K562 (cell line): ENCODE results near the gene ITGB2. TPM values are rescaled to one million over a fixed set of nuclear protein-coding genes. Genes with fewer than 3 reads are reported as not detected.

Source experiments
- ATAC-seq: fragments of 200-7000 bp; cut with Tn5 transposase; 3 replicates; pipeline ENCODE4 v1.9.1; 2020; ENCODE audit warnings: moderate library complexity
- BruUV-seq: library from RNA; stranded (reverse); fragments of 400-500 nt; replicated peaks from 2 replicates; lab custom pipeline; 2021; lab: Mats Ljungman, UMichigan
- CTCF ChIA-PET: fragments of 300-600 bp; formaldehyde crosslinking; extraction: SDS; loops from one replicate; lab custom pipeline; 2021; ENCODE audit warnings: low intra/inter-chr PET ratio; lab: Yijun Ruan, JAX
- POLR2A ChIA-PET: fragments of 300-600, 350-650 bp; sonication (Branson Sonifier 250); formaldehyde crosslinking; extraction: SDS; loops from one replicate; lab custom pipeline; 2021; ENCODE audit warnings: antibody characterized with exemption, inconsistent platforms; lab: Yijun Ruan, JAX
- DNase-seq, 4 experiments: peaks; one replicate each; pipeline versions ENCODE4 v3.0.0 to v3.0.0-alpha.2; 2011 to 2018; ENCODE audit warnings: low spot score in 3 of 4, mixed read lengths in 3 of 4; ENCODE audit errors: extremely low read depth in 1 of 4
- FAIRE-seq: peaks from 2 replicates; lab custom pipeline; 2011; peaks lifted over from hg19 to GRCh38; lab: Jason Lieb, UNC
- H2AFZ ChIP-seq: 2 replicates; pipeline ENCODE4 v1.6.0; 2011; ENCODE audit warnings: low read depth, low read length, control low read depth, inconsistent platforms
- H3K27ac ChIP-seq: fragments of 200-600 bp; 3 replicates; pipeline ENCODE4 v1.8.0; 2011; ENCODE audit warnings: low read depth, mild to moderate bottlenecking, control low read depth, inconsistent platforms, low read length, moderate library complexity, mixed read lengths; ENCODE audit errors: extremely low read depth
- H3K27me3 ChIP-seq, 2 experiments: fragments of 300-600 bp in 1 of 2; 2 replicates in 1 of 2; 3 replicates in 1 of 2; pipeline versions ENCODE4 v1.6.0 to v1.8.0; 2011; ENCODE audit warnings: inconsistent platforms in 2 of 2, low read length in 2 of 2, mild to moderate bottlenecking in 1 of 2, mixed read lengths in 1 of 2, moderate library complexity in 1 of 2; ENCODE audit not compliant: control insufficient read depth in 2 of 2, insufficient read depth in 2 of 2
- H3K36me3 ChIP-seq: fragments of 300-600 bp; 3 replicates; pipeline ENCODE4 v1.8.0; 2011; ENCODE audit warnings: mild to moderate bottlenecking, low read length, inconsistent platforms; ENCODE audit not compliant: control insufficient read depth, insufficient read depth
- H3K4me1 ChIP-seq, 2 experiments: fragments of 200-600 bp in 1 of 2; replicated peaks in 1 of 2; 2 replicates in 1 of 2; 3 replicates in 1 of 2; pipeline versions ENCODE4 v1.5.1 to v1.8.0; 2011; ENCODE audit warnings: inconsistent platforms in 2 of 2, low read length in 2 of 2, mild to moderate bottlenecking in 1 of 2, mixed read lengths in 1 of 2, moderate library complexity in 1 of 2; ENCODE audit not compliant: control insufficient read depth in 2 of 2, insufficient read depth in 2 of 2
- H3K4me2 ChIP-seq: 2 replicates; pipeline ENCODE4 v1.6.1; 2011; ENCODE audit warnings: low read length, control low read depth, inconsistent platforms, mixed read lengths; ENCODE audit not compliant: insufficient read depth
- H3K4me3 ChIP-seq: fragments of 200-600 bp; sonication (generic), shearing (Covaris generic); 2 replicates; pipeline ENCODE4 v1.5.1; 2016; ENCODE audit warnings: control low read depth, inconsistent platforms
- H3K79me2 ChIP-seq: fragments of 200-600 bp; 3 replicates; pipeline ENCODE4 v1.8.0; 2011; ENCODE audit warnings: low read length, inconsistent platforms; ENCODE audit not compliant: control insufficient read depth, insufficient read depth
- H3K9ac ChIP-seq, 2 experiments: 2 replicates each; pipeline versions ENCODE4 v1.6.0 to v1.6.1; 2011; ENCODE audit warnings: low read depth in 2 of 2, low read length in 2 of 2, control low read depth in 1 of 2, inconsistent platforms in 1 of 2, mild to moderate bottlenecking in 1 of 2, mixed read lengths in 1 of 2; ENCODE audit not compliant: insufficient read depth in 1 of 2
- H3K9me1 ChIP-seq: one replicate; pipeline ENCODE4 v1.6.0; 2011; ENCODE audit warnings: inconsistent platforms, mild to moderate bottlenecking, low read length, moderate library complexity; ENCODE audit not compliant: control insufficient read depth, insufficient read depth
- H3K9me3 ChIP-seq: replicated peaks from 2 replicates; pipeline ENCODE4 v1.5.1; 2011; ENCODE audit warnings: low read depth, low read length, inconsistent platforms; ENCODE audit not compliant: control insufficient read depth, insufficient read depth
- H4K20me1 ChIP-seq: replicated peaks from 2 replicates; pipeline ENCODE4 v1.6.1; 2011; ENCODE audit warnings: low read length, inconsistent platforms, mixed read lengths; ENCODE audit not compliant: control insufficient read depth, insufficient read depth
- POLR2G ChIP-seq: fragments of 200-400 bp; formaldehyde crosslinking; IDR thresholded peaks from 2 replicates; pipeline ENCODE4 v1.6.1; 2017; ENCODE audit warnings: low read depth, mild to moderate bottlenecking, antibody characterized with exemption, low read length, moderate library complexity
- TOE1 ChIP-seq, 2 experiments: fragments of 450-650 bp in 1 of 2; sonication (generic) in 1 of 2; formaldehyde crosslinking in 1 of 2; IDR thresholded peaks; 2 replicates each; pipeline versions ENCODE4 v1.7.1 to v1.8.0; 2016 to 2022; ENCODE audit warnings: borderline replicate concordance in 2 of 2, mild to moderate bottlenecking in 2 of 2, antibody characterized with exemption in 1 of 2, inconsistent platforms in 1 of 2, low read depth in 1 of 2, missing genetic modification reagents in 1 of 2, moderate library complexity in 1 of 2
- WGBS: fragments of 100-300 bp; shearing (Covaris generic); methylation state at CpG from one replicate; pipeline ENCODE4 v1.1.6; 2016; ENCODE audit warnings: low coverage, mixed read lengths; ENCODE audit not compliant: insufficient coverage; ENCODE audit errors: missing lambda C conversion rate; 5-methylcytosine and 5-hydroxymethylcytosine counted together
- in situ Hi-C: fragments of 300-500 bp; cut with MboI; formaldehyde crosslinking; loops from 4 replicates; pipeline ENCODE4 v1.15.0; 2018; ENCODE audit warnings: inconsistent platforms, mixed read lengths
- intact Hi-C: fragments of 100-400 bp; cut with micrococcal nuclease; formaldehyde crosslinking; loops from 2 replicates; pipeline ENCODE4 v1.14.2; 2022
- polyA plus RNA-seq, 8 experiments: library from polyadenylated mRNA; depleted of rRNA in 4 of 8; stranded (reverse) in 5 of 8; unstranded in 3 of 8; fragments of >200 nt; fragmentation: Nextera tagmentation in 2 of 8; fragmentation: Illumina TruSeq in 1 of 8; extraction: Ambion mirVana in 2 of 8; extraction: Trizol in 1 of 8; gene quantifications; 2 replicates each; pipeline versions ENCODE4 v1.2.1 to v1.2.3, GENCODE V29; 2011 to 2014; ENCODE audit warnings: inconsistent platforms in 1 of 8, missing spikeins in 1 of 8
- total RNA-seq, 7 experiments: library from RNA; depleted of rRNA in 6 of 7; stranded (reverse); fragments of >200 nt in 6 of 7; fragmentation: Illumina TruSeq in 2 of 7; extraction: Trizol in 2 of 7; gene quantifications; 2 replicates each; pipeline versions ENCODE4 v1.2.1 to v1.2.3, GENCODE V29; 2011 to 2021; ENCODE audit warnings: low replicate concordance in 1 of 7
- TF ChIP-seq, protein P1 (sequence below): sonication (generic); formaldehyde crosslinking; IDR thresholded peaks from 2 replicates; pipeline ENCODE4 v1.8.0; 2023; ENCODE audit warnings: mild to moderate bottlenecking, missing genetic modification reagents

Gene ITGB2
- total and polyA plus RNA-seq, 9 of the 15 experiments (the other 6 are each of a cell fraction or from before 2014, with no cell fraction given) = 0.07 to 1.3 (median 0.51) TPM; not detected in 2

GRCh38 chr21:44850905-44851657 is 69.6 kb downstream of the ITGB2 start (continued):
- TF ChIP-seq, protein P1, sequence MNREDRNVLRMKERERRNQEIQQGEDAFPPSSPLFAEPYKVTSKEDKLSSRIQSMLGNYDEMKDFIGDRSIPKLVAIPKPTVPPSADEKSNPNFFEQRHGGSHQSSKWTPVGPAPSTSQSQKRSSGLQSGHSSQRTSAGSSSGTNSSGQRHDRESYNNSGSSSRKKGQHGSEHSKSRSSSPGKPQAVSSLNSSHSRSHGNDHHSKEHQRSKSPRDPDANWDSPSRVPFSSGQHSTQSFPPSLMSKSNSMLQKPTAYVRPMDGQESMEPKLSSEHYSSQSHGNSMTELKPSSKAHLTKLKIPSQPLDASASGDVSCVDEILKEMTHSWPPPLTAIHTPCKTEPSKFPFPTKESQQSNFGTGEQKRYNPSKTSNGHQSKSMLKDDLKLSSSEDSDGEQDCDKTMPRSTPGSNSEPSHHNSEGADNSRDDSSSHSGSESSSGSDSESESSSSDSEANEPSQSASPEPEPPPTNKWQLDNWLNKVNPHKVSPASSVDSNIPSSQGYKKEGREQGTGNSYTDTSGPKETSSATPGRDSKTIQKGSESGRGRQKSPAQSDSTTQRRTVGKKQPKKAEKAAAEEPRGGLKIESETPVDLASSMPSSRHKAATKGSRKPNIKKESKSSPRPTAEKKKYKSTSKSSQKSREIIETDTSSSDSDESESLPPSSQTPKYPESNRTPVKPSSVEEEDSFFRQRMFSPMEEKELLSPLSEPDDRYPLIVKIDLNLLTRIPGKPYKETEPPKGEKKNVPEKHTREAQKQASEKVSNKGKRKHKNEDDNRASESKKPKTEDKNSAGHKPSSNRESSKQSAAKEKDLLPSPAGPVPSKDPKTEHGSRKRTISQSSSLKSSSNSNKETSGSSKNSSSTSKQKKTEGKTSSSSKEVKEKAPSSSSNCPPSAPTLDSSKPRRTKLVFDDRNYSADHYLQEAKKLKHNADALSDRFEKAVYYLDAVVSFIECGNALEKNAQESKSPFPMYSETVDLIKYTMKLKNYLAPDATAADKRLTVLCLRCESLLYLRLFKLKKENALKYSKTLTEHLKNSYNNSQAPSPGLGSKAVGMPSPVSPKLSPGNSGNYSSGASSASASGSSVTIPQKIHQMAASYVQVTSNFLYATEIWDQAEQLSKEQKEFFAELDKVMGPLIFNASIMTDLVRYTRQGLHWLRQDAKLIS (CRISPR knock-in tag) = no peak
- TF ChIP-seq, all 486 proteins: peak for 2

DNA sequence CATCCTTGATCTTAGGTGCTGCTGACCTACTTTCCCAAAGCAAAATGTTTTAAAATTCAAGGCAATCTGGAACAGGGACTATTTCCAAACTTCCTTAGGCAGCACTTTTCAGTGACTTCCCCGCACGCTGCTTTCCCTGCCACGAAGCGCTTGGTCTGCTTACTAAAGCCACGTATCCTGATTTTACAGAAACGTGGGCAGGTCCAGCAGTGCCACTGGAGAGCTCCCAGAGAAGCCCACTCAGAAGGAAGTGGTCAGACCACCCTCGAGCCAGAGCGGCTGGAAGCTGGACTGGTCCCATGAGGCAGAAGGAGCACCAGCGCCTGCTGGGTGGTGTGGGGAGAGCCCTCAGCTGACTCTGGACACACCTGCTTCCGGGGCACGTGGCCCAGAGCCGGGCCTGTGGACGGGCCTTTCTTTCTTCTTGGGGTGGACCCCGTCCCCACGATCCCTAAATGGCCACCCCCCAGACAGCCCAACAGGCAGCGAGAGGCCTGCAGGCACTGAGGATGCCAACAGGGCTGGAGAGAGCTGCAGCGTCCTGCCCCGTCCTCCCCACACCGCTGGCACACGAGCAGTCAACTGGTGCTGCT is 70.4 kb downstream of the ITGB2 start:
- no peak overlapping the region for H3K27ac ChIP-seq
- intact Hi-C loops = no loop called here
- peaks cover 57% of the 10 kb centered on the region for H3K36me3 ChIP-seq
- no peak for FAIRE-seq
- ChIA-PET CTCF (no interaction called here), POLR2A (interaction anchor here (0.7 to 1.0 kb wide), 3 partner anchors 9 to 13 kb away, joined by 3 read pairs; no protein-coding TSS in a partner anchor)
- peaks cover 6% of the 10 kb centered on the region for H3K9me1 ChIP-seq
- H3K9me3 ChIP-seq = no peaks in the 10 kb centered on the region
- ATAC-seq = no peak
- BruUV-seq = no TSS peak
- no peak overlapping the region for H2AFZ ChIP-seq
- H4K20me1 ChIP-seq = no peaks in the 10 kb centered on the region; the same call in 1 of the 2 replicates
- H3K79me2 ChIP-seq = peaks cover 14% of the 10 kb centered on the region
- H3K4me2 ChIP-seq = no peak overlapping the region
- in situ Hi-C loops = no loop called here
- H3K4me1 ChIP-seq = peaks cover 41 to 66% of the 10 kb centered on the region in 2 experiments
- no peak for DNase-seq
- peak; percentile 32 for TF ChIP-seq POLR2G
- no peak for TF ChIP-seq TOE1 (IDR thresholded peaks at IDR 0.05; ENCODE audit: borderline replicate concordance)
- no peak for TF ChIP-seq TOE1 (CRISPR knock-in tag; IDR thresholded peaks at IDR 0.05; ENCODE audit: borderline replicate concordance, low read depth)
- H3K27me3 ChIP-seq = no peaks in the 10 kb centered on the region
- WGBS = 96% methylated on average over 18 of the region's 20 CpGs
- peak overlapping the region in 1 of 2 experiments; percentile 17; a peak in 1 of 4 replicates for H3K9ac ChIP-seq
- H3K4me3 ChIP-seq = no peak overlapping the region
